IPS-18a (cell line): Measurements from ENCODE around the gene KIAA0930.

ENCODE experiments used
- H3K27ac ChIP-seq: one replicate; pipeline ENCODE4 v1.5.1; 2013; ENCODE audit warnings: low read length
- H3K27me3 ChIP-seq: one replicate; pipeline ENCODE4 v1.6.1; 2013; ENCODE audit warnings: mild to moderate bottlenecking, low read length; ENCODE audit not compliant: control insufficient read depth, insufficient read depth
- H3K36me3 ChIP-seq: one replicate; pipeline ENCODE4 v1.6.1; 2013; ENCODE audit warnings: low read depth, low read length; ENCODE audit not compliant: control insufficient read depth
- H3K4me1 ChIP-seq: one replicate; pipeline ENCODE4 v1.6.1; 2013; ENCODE audit warnings: low read depth, low read length; ENCODE audit not compliant: control insufficient read depth
- H3K4me3 ChIP-seq: one replicate; pipeline ENCODE4 v1.5.1; 2013; ENCODE audit warnings: low read length
- H3K9ac ChIP-seq: one replicate; pipeline ENCODE4 v1.6.1; 2013; ENCODE audit warnings: mild to moderate bottlenecking, low read length, moderate library complexity
- H3K9me3 ChIP-seq: one replicate; pipeline ENCODE4 v1.6.1; 2013; ENCODE audit warnings: low read depth, low read length; ENCODE audit not compliant: control insufficient read depth

The KIAA0930 gene

DNA sequence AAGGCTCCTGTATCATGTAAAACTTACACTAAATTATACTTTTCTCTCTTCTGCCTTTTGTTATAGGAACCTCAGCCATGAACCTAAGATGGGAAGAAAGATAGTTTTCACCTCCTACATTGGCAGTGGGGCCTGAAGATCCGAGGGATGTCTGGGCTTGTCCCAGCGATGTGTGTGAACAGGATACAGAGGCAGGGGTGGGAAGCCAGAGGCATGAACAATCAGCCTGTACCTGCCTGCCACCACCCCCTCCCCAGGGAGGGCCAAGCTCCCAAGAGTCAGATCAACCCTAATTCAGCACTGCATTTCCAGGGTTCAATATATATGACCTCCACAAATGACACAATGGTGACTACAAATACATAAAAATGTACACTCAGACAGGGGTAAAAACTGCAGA is 9.4 kb downstream of the KIAA0930 start:
- Histone ChIP-seq H3K9me3 (no peaks in the 10 kb centered on the region), H3K4me1 (peaks cover 8% of the 10 kb centered on the region), H3K27me3 (no peaks in the 10 kb centered on the region), H3K4me3 (no peak overlapping the region), H3K27ac (no peak overlapping the region), H3K9ac (no peak overlapping the region), H3K36me3 (no peaks in the 10 kb centered on the region)

DNA sequence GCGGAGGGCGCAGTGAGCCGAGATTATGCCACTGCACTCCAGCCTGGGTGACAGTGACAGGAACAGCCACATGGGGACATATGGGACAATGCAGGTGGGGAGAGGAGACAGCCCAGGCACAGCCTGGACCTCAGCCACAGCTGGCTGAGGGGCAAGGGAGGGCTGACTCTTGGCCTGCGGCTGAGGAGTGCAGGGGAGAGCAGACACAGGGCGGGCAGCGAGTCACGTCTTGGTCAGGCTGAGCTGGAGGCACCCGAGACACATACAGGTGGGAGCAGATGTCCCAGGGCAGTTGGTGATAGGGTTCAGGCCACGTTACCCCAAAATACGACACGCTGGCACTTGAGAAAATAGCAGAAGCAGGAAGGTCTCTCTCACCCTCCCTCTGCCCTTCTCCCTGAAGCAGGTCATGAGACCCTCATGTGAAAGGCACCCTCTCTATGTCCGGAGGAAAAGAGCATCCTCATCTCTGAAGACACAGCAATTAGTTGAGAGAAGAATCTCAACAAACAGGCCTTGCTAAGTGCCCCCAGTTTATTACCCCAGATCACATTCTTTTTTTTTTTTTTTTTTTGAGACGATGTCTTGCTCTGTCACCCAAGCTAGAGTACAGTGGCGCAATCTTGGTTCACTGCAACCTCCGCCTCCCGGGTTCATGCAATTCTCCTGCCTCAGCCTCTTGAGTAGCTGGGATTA is 10.5 kb downstream of the KIAA0930 start:
- Histone ChIP-seq H3K9ac (no peak overlapping the region), H3K36me3 (no peaks in the 10 kb centered on the region), H3K27me3 (no peaks in the 10 kb centered on the region), H3K27ac (no peak overlapping the region), H3K9me3 (no peaks in the 10 kb centered on the region), H3K4me1 (peaks cover 8% of the 10 kb centered on the region), H3K4me3 (no peak overlapping the region)

- peaks cover 13% of the 10 kb centered on the region for H3K4me1 ChIP-seq
These were observed 11.5 kb downstream of the KIAA0930 start for GRCh38 chr22:45229181-45229580.

DNA sequence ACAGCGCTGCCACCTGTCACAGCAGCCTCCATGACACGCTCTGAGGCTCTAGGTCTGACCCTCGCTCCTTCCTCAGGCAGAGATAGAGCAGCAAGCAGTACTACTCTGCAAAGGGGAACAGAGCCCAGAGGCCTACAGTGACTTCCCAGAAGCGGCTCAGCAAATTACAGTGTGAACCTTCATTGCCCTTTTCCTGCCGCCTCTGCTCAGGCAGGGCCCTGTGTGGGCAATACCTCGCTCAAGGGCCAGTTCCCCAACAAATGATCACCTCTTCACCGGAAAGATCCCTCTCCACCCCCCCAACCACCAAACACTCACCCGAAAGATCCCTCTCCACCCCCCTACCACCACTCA is 12.3 kb downstream of the KIAA0930 start:
- Histone ChIP-seq H3K9ac (no peak overlapping the region), H3K9me3 (no peaks in the 10 kb centered on the region), H3K36me3 (no peaks in the 10 kb centered on the region), H3K27ac (no peak overlapping the region), H3K4me1 (peaks cover 13% of the 10 kb centered on the region), H3K27me3 (no peaks in the 10 kb centered on the region), H3K4me3 (no peak overlapping the region)

More at GRCh38 chr22:45229181-45229580, 11.5 kb downstream of the KIAA0930 start:
- H3K27ac ChIP-seq, result no peak overlapping the region
- H3K36me3 ChIP-seq, result no peaks in the 10 kb centered on the region
- no peaks in the 10 kb centered on the region for H3K27me3 ChIP-seq
- H3K9me3 ChIP-seq, result no peaks in the 10 kb centered on the region
- no peak overlapping the region for H3K4me3 ChIP-seq
- no peak overlapping the region for H3K9ac ChIP-seq

GRCh38 chr22:45227645-45228400 is 12.9 kb downstream of the KIAA0930 start:
- H3K9ac ChIP-seq, result no peak overlapping the region
- no peak overlapping the region for H3K27ac ChIP-seq
- H3K4me1 ChIP-seq, result peaks cover 13% of the 10 kb centered on the region
- H3K9me3 ChIP-seq, result no peaks in the 10 kb centered on the region
- no peaks in the 10 kb centered on the region for H3K27me3 ChIP-seq
- no peaks in the 10 kb centered on the region for H3K36me3 ChIP-seq
- no peak overlapping the region for H3K4me3 ChIP-seq

DNA sequence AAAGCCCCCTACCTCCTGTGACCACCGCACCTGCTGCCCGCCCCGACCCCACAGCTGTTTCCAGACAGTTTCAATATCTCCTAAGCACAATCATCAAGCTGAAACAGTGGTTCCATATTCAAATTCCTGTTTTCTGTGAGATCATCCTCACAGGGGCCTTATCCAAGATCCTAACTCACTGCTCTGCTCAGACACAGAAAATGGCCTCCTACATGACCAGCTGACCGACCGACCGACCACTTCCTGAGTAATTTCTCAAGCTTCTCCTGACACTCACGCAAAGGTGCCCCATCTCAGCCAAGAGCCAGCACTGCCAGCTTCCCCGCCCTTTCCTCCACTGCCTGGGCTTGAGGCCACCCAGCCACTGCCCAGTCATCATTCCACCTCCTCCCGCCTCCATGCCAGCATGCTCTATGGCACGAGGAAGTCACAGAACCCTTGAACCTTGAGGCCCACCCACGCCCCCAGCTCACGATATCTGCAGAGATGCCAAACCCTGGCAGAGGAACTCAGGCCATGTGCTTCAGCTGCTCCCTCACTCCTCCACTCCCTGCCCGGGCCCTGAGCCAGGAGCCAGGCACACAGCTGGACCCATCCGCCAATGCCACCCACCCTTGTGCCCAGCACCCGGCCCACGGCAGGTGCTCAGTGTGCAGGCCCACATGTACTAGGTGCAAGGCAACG is 14.0 kb downstream of the KIAA0930 start:
- Histone ChIP-seq H3K27me3 (no peaks in the 10 kb centered on the region), H3K9me3 (no peaks in the 10 kb centered on the region), H3K9ac (no peak overlapping the region), H3K4me1 (peaks cover 13% of the 10 kb centered on the region), H3K36me3 (no peaks in the 10 kb centered on the region), H3K4me3 (no peak overlapping the region), H3K27ac (no peak overlapping the region)

GRCh38 chr22:45225732-45226502 is 14.8 kb downstream of the KIAA0930 start:
- Histone ChIP-seq H3K9ac (no peak overlapping the region), H3K27ac (no peak overlapping the region), H3K4me3 (no peak overlapping the region), H3K4me1 (peaks cover 13% of the 10 kb centered on the region), H3K36me3 (no peaks in the 10 kb centered on the region), H3K27me3 (no peaks in the 10 kb centered on the region), H3K9me3 (no peaks in the 10 kb centered on the region)

GRCh38 chr22:45224988-45225731 is 15.5 kb downstream of the KIAA0930 start:
- H3K27me3 ChIP-seq, result no peaks in the 10 kb centered on the region
- H3K27ac ChIP-seq, result no peak overlapping the region
- peaks cover 13% of the 10 kb centered on the region for H3K4me1 ChIP-seq
- H3K9ac ChIP-seq, result no peak overlapping the region
- no peaks in the 10 kb centered on the region for H3K36me3 ChIP-seq
- H3K4me3 ChIP-seq, result no peak overlapping the region
- H3K9me3 ChIP-seq, result no peaks in the 10 kb centered on the region

GRCh38 chr22:45224331-45224730 is 16.4 kb downstream of the KIAA0930 start:
- H3K9ac ChIP-seq, result no peak overlapping the region
- no peak overlapping the region for H3K4me3 ChIP-seq
- H3K9me3 ChIP-seq, result no peaks in the 10 kb centered on the region
- peaks cover 13% of the 10 kb centered on the region for H3K4me1 ChIP-seq
- no peaks in the 10 kb centered on the region for H3K27me3 ChIP-seq
- H3K36me3 ChIP-seq, result no peaks in the 10 kb centered on the region
- no peak overlapping the region for H3K27ac ChIP-seq

DNA sequence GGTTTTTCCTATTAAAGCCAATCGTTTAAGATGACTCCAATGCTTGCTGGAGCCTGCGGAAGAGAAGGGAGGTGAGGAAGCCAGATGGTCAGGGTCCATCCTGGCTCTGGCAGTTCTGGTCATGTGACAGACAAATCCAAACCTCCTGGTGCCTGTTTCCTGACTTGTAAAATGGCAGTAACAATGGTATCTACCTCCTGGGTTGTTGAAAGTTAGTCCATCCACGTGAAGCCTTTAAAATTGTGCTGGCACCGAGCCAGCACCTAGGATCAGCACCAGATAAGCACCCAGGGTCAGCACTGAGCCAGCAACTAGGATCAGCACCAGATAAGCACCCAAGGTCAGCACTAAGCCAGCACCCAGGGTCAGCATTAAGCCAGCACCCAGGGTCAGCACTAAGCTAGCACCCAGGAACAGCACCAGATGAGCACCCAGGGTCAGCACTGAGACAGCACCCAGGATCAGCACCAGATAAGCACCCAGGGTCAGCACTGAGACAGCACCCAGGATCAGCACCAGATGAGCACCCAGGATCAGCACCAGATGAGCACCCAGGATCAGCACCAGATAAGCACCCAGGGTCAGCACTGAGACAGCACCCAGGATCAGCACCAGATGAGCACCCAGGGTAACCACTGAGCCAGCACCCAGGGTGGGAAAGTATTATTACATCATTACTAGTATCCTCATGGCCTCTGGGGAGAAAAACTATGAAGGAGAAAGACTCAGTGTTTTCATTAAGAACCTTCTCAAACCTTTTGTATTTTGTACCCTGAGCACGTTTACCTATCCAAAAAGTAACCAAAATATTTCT is 17.2 kb downstream of the KIAA0930 start:
- Histone ChIP-seq H3K4me1 (peaks cover 21% of the 10 kb centered on the region), H3K4me3 (no peak overlapping the region), H3K9ac (no peak overlapping the region), H3K27me3 (no peaks in the 10 kb centered on the region), H3K36me3 (no peaks in the 10 kb centered on the region), H3K27ac (no peak overlapping the region), H3K9me3 (no peaks in the 10 kb centered on the region)
